ENCODE data around the gene GJB3.

The GJB3 gene

GRCh38 chr1:34795916-34796315 lies 14.9 kb downstream of the GJB3 start:
- Histone ChIP-seq H3K36me3 (ENCODE audit: control insufficient read depth, insufficient read depth, low read length) (no peaks in the 10 kb centered on the region), H3K4me3 (replicated peaks; ENCODE audit: low read depth, low read length) (no peak overlapping the region), H3K27me3 (replicated peaks; ENCODE audit: control insufficient read depth, insufficient read depth, low read length) (peaks cover 2% of the 10 kb centered on the region)
- TF ChIP-seq CTCF (IDR thresholded peaks at IDR 0.05; ENCODE audit: insufficient read depth, low read length, poor library complexity, severe bottlenecking) = no peak
- DNase-seq (ENCODE audit: extremely low read depth, insufficient read length) = no peak

- Histone ChIP-seq H3K36me3 (ENCODE audit: control insufficient read depth, insufficient read depth, low read length) (no peaks in the 10 kb centered on the region), H3K27me3 (replicated peaks; ENCODE audit: control insufficient read depth, insufficient read depth, low read length) (peaks cover 2% of the 10 kb centered on the region), H3K4me3 (replicated peaks; ENCODE audit: low read depth, low read length) (no peak overlapping the region)
- no peak for DNase-seq (ENCODE audit: extremely low read depth, insufficient read length)
- TF ChIP-seq CTCF (IDR thresholded peaks at IDR 0.05; ENCODE audit: insufficient read depth, low read length, poor library complexity, severe bottlenecking) = no peak
Observed at GRCh38 chr1:34796990-34797389, 16.0 kb downstream of the GJB3 start.

GRCh38 chr1:34800214-34800613 lies 19.2 kb downstream of the GJB3 start:
- Histone ChIP-seq H3K27me3 (replicated peaks; ENCODE audit: control insufficient read depth, insufficient read depth, low read length) (no peaks in the 10 kb centered on the region; the same call in 1 of the 2 replicates), H3K36me3 (ENCODE audit: control insufficient read depth, insufficient read depth, low read length) (no peaks in the 10 kb centered on the region), H3K4me3 (replicated peaks; ENCODE audit: low read depth, low read length) (no peak overlapping the region)
- no peak for DNase-seq (ENCODE audit: extremely low read depth, insufficient read length)
- no peak for TF ChIP-seq CTCF (IDR thresholded peaks at IDR 0.05; ENCODE audit: insufficient read depth, low read length, poor library complexity, severe bottlenecking)

- DNase-seq (ENCODE audit: extremely low read depth, insufficient read length) = no peak
- no peak overlapping the region for H3K4me3 ChIP-seq (replicated peaks; ENCODE audit: low read depth, low read length)
- no peak for TF ChIP-seq CTCF (IDR thresholded peaks at IDR 0.05; ENCODE audit: insufficient read depth, low read length, poor library complexity, severe bottlenecking)
- no peaks in the 10 kb centered on the region for H3K36me3 ChIP-seq (ENCODE audit: control insufficient read depth, insufficient read depth, low read length)
- H3K27me3 ChIP-seq (replicated peaks; ENCODE audit: control insufficient read depth, insufficient read depth, low read length) = no peaks in the 10 kb centered on the region; the same call in none of the 2 replicates
Observed at GRCh38 chr1:34803770-34804169, 22.8 kb downstream of the GJB3 start.

GRCh38 chr1:34806396-34806795 lies 25.4 kb downstream of the GJB3 start:
- Histone ChIP-seq H3K27me3 (replicated peaks; ENCODE audit: control insufficient read depth, insufficient read depth, low read length) (no peaks in the 10 kb centered on the region; the same call in none of the 2 replicates), H3K36me3 (ENCODE audit: control insufficient read depth, insufficient read depth, low read length) (no peaks in the 10 kb centered on the region), H3K4me3 (replicated peaks; ENCODE audit: low read depth, low read length) (no peak overlapping the region)
- no peak for TF ChIP-seq CTCF (IDR thresholded peaks at IDR 0.05; ENCODE audit: insufficient read depth, low read length, poor library complexity, severe bottlenecking)
- no peak for DNase-seq (ENCODE audit: extremely low read depth, insufficient read length)

All from GM06990 (cell line).